ENCODE measurements around the gene GPR15. TPM values are rescaled to one million over a fixed set of nuclear protein-coding genes. Genes with fewer than 3 reads are reported as not detected.

Gene GPR15
- total RNA-seq, 1 experiment from 2014 or later, result not detected

DNA sequence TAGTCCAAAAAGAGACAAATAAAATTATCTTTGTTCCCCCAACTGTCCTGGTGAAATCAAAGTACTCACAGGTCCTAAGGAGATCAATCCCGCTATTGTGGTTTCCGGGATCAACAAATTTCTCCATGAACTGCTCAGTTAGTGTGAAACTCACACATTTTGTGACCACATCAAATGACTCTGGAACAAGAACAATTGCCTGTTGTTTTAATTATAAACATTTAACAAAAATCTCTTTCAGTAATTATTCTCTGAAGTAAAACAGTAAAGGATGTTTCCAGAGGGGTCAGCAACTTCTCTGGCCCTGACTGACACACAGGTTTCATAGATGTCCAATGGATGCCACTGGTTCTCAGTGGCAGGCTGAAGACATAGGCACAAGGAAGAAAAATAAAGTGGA, 13.0 kb upstream of the GPR15 start:
- Histone ChIP-seq H3K4me3 (no peak overlapping the region), H3K27ac (no peak overlapping the region), H3K36me3 (peaks cover 84% of the 10 kb centered on the region), H3K4me1 (replicated peaks) (peaks cover 15% of the 10 kb centered on the region), H3K27me3 (replicated peaks) (no peaks in the 10 kb centered on the region), H3K9me3 (replicated peaks) (no peaks in the 10 kb centered on the region; the same call in 1 of the 2 replicates)
- no peak for DNase-seq (ENCODE audit: low read depth in 1 of 2, low spot score in 2 of 2)

DNA sequence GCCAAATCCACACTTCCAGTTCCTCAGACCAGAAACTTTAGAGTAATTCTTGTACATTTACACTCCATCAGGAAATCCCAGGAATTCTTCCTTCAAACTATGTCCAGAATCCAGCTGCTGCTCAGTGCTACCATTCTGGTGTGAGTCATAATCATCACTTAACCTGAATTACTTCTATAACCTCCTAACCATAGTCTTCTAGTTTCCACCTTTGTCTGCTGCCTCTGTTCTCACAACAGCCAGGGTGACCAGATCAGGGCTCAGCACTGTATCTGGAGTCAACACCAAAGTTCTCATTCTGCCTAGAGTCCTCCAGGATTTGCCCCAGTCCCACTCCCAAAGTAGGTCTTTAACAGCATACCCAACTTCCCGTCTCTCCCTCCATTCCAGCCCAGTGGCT, 12.4 kb upstream of the GPR15 start:
- Histone ChIP-seq H3K9me3 (replicated peaks) (no peaks in the 10 kb centered on the region; the same call in 1 of the 2 replicates), H3K27me3 (replicated peaks) (no peaks in the 10 kb centered on the region), H3K4me3 (no peak overlapping the region), H3K27ac (no peak overlapping the region), H3K4me1 (replicated peaks) (peaks cover 15% of the 10 kb centered on the region), H3K36me3 (peaks cover 79% of the 10 kb centered on the region)
- no peak for DNase-seq (ENCODE audit: low read depth in 1 of 2, low spot score in 2 of 2)

DNA sequence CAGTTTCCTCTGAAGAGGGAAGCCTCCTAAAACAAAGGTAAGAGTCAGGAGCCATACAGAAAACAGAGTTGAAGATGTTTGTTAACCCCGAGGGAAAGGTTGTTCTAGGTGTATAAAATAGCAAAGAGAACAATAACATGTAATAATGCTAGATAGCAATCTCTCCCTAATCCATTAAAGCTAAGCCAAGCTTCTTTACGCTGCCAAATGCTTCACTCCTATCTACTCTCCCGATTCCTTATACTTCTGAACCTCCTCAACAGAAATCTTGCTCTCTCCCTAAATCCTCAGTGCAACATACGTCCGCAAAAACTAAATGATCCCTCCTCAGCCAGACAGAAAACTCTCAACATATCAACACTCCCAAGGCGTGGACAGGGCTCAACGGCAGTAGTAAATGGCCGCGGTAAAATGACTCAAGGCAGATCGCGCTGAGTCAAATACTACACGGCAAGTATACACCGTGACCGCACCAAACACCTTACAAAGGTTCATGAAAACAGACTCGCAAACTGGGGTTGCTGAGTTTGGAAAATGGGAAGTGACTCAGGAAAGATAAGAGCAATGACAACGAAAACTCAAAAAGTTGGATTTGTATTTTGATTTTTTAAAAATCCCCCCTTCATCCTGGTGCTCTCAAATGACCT, 9.8 kb upstream of the GPR15 start:
- Histone ChIP-seq H3K36me3 (peaks cover 55% of the 10 kb centered on the region), H3K27me3 (replicated peaks) (no peaks in the 10 kb centered on the region)
- peak; percentile 46 to 52 for DNase-seq (ENCODE audit: low read depth in 1 of 2, low spot score in 2 of 2)

DNA sequence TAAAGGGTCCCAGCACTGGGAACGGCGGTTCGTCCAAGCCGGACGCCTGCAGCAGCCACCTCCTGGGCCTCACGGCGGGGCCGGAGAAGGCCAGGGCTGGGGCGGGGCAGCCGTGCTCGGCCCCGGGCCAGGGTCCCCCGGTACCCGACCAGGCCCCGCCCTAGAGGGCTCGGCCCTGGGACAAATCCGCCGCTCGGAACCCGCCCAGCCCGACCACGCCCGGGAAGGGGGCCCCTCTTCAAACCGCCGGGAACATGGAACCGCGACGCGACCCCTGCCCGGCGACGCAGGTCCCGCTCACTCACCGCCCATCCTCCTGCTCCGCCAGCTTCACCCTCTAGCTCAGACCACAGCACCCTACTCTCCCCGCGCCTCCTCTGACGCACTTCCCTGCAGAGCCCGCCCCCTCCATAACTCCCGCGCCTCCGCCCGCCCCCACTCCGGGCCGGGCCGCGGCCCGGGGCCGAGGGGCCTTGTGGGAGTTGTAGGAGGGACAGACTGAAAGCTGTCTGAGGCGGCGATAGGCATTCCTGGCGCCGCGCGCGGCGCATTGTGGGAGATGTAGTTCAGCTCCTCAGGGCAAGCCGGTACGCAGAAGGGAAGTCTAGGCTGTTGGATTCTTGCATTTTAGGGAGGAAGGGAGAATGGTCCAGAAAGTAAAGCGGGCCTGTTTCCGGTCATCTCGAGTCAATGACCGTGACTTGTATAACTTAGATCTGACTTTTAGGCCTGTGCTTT, 9.1 kb upstream of the GPR15 start, which contains the start of gene CLDND1:
CLDND1 (minus strand) TSS at position 359 of the 738 bp plus-strand sequence. CDS start 1,478 bp downstream, outside the sequence.
- Histone ChIP-seq H3K4me1 (replicated peaks) (peaks cover 15% of the 10 kb centered on the region), H3K27me3 (replicated peaks) (no peaks in the 10 kb centered on the region), H3K36me3 (peaks cover 48% of the 10 kb centered on the region), H3K27ac (peak within 1 kb of the TSS; percentile 92), H3K9me3 (replicated peaks) (no peaks in the 10 kb centered on the region; the same call in 1 of the 2 replicates), H3K4me3 (peak within 1 kb of the TSS; percentile 92)
- peak; percentile 89 to 95 for DNase-seq (ENCODE audit: low read depth in 1 of 2, low spot score in 2 of 2)

More for the DNA sequence above, 9.8 kb upstream of the GPR15 start:
- Histone ChIP-seq H3K4me1 (replicated peaks) (peaks cover 15% of the 10 kb centered on the region), H3K27ac (peak overlapping the region; percentile 92), H3K4me3 (peak overlapping the region; percentile 92), H3K9me3 (replicated peaks) (no peaks in the 10 kb centered on the region; the same call in 1 of the 2 replicates)

DNA sequence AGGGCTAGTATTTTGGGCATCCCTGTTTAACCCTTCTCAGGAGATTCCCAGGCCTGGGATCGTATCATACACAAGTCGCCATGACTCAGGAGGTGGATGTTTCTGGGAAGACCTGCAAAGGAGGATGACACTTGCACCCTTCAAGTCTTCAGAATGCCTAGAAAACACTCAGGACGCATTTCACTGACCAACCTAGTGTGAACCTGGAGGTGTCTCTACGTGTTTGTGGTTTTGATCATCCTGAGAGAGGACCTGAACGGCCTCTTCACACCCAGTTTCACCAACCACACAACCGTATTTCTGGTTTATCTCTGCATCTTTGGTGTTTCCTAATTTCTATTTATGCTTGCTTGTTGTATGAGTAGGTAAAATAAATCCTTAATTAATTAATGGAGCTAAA, 6.3 kb upstream of the GPR15 start:
- Histone ChIP-seq H3K4me3 (no peak overlapping the region), H3K27me3 (replicated peaks) (no peaks in the 10 kb centered on the region), H3K36me3 (peaks cover 22% of the 10 kb centered on the region), H3K4me1 (replicated peaks) (peaks cover 15% of the 10 kb centered on the region), H3K27ac (no peak overlapping the region), H3K9me3 (replicated peaks) (no peaks in the 10 kb centered on the region)
- no peak for DNase-seq (ENCODE audit: low read depth in 1 of 2, low spot score in 2 of 2)

DNA sequence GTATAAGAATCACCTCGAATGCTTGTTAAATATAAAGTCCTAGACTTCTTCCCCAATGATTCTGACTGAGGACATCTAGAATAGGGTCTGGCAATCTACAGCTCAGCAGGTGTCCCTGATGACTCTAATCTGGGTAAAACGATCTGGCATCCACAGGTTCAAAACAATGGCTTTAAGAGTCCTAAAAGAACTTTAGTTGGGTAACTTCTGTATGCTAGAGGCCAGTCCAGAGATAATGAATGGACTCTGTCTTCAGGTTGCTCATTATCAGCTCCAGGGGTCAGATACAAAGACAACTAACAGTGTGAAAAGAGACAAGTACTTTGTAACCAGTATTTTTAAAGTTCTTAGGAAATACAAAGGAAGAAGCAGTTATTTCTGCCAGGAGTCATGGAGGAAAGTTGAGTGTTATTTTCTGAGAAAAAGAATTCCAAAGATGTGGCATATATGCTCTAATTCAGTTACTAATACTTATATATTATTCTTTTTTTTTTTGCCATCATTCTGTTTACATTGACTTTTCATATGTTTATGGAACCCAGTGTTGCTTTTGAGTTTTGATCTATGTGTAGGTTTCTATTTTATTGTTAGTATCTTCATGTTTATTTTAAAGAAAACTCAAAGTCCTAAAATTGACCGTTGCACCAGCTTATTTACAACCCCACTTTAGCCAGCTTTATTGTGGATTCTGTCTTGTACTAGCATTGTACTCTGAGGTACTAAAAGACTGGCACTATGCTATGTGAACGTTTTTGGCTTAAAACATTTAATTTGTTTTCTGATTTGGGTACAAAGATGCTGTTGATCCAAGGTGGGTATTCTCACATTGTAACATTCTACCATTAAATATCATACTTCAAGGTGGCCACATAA, 3.1 kb upstream of the GPR15 start:
- Histone ChIP-seq H3K27me3 (replicated peaks) (no peaks in the 10 kb centered on the region), H3K27ac (no peak overlapping the region), H3K9me3 (replicated peaks) (no peaks in the 10 kb centered on the region), H3K4me1 (replicated peaks) (no peaks in the 10 kb centered on the region), H3K4me3 (no peak overlapping the region), H3K36me3 (no peaks in the 10 kb centered on the region)
- DNase-seq (ENCODE audit: low read depth in 1 of 2, low spot score in 2 of 2), result no peak

DNA sequence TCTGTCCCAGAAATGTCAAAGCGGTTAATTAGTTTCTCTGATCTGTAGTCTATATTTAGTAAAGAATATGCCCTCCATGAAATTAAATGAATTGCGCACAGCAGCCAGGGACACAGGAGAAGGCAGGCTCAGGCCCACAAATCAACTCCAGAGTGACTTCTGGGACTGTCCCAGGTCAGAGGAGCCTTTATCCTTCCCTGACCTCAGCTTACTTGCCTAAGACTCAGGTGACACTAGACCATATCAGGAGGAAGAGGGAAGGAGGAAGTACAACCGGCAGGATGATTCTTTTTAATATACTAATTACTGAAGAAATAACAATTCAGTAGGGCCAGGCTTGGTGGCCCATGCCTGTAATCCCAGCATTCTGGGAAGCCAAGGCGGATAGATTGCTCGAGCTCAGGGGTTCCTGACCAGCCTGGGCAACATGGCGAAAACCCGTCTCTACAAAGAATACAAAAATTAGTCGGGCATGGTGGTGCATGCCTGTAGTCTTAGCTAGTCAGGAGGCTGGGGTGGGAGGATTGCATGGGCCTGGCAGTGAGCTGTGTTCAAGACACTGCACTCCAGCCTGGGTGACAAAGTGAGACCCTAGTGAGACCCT, 1.8 kb upstream of the GPR15 start:
- H3K27ac ChIP-seq, result no peak overlapping the region
- no peaks in the 10 kb centered on the region for H3K4me1 ChIP-seq (replicated peaks)
- H3K9me3 ChIP-seq (replicated peaks), result no peaks in the 10 kb centered on the region
- no peaks in the 10 kb centered on the region for H3K36me3 ChIP-seq
- no peak overlapping the region for H3K4me3 ChIP-seq
- DNase-seq (ENCODE audit: low read depth in 1 of 2, low spot score in 2 of 2), result no peak
- H3K27me3 ChIP-seq (replicated peaks), result no peaks in the 10 kb centered on the region

DNA sequence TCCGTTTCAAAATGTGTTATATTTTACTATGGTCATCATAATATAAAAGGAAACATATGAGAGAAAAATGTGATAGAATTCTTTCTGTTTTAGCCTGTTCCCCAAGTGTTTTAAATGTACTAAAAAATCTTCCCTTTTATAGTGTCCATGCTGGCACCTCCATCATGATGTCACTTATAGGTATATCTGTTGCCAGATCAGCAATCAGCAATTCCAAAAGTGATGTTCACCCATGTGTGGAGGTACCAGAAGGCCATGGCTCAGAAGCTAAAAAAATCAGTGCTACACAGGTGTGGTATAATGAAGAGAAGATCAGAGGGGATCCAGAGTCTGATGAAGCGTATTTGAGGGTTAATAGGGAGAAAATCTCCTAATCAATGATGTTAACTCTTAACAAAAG, 1.1 kb upstream of the GPR15 start:
- Histone ChIP-seq H3K9me3 (replicated peaks) (no peaks in the 10 kb centered on the region), H3K4me3 (no peak overlapping the region), H3K27me3 (replicated peaks) (no peaks in the 10 kb centered on the region), H3K27ac (no peak overlapping the region), H3K36me3 (no peaks in the 10 kb centered on the region), H3K4me1 (replicated peaks) (no peaks in the 10 kb centered on the region)
- no peak for DNase-seq (ENCODE audit: low read depth in 1 of 2, low spot score in 2 of 2)

DNA sequence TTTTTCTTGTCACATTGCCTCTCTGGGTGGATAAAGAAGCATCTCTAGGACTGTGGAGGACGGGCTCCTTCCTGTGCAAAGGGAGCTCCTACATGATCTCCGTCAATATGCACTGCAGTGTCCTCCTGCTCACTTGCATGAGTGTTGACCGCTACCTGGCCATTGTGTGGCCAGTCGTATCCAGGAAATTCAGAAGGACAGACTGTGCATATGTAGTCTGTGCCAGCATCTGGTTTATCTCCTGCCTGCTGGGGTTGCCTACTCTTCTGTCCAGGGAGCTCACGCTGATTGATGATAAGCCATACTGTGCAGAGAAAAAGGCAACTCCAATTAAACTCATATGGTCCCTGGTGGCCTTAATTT, 478 bp downstream of the GPR15 start:
- Histone ChIP-seq H3K27me3 (replicated peaks) (no peaks in the 10 kb centered on the region), H3K9me3 (replicated peaks) (no peaks in the 10 kb centered on the region), H3K4me3 (no peak overlapping the region), H3K27ac (no peak overlapping the region), H3K4me1 (replicated peaks) (no peaks in the 10 kb centered on the region), H3K36me3 (no peaks in the 10 kb centered on the region)
- DNase-seq (ENCODE audit: low read depth in 1 of 2, low spot score in 2 of 2), result no peak

DNA sequence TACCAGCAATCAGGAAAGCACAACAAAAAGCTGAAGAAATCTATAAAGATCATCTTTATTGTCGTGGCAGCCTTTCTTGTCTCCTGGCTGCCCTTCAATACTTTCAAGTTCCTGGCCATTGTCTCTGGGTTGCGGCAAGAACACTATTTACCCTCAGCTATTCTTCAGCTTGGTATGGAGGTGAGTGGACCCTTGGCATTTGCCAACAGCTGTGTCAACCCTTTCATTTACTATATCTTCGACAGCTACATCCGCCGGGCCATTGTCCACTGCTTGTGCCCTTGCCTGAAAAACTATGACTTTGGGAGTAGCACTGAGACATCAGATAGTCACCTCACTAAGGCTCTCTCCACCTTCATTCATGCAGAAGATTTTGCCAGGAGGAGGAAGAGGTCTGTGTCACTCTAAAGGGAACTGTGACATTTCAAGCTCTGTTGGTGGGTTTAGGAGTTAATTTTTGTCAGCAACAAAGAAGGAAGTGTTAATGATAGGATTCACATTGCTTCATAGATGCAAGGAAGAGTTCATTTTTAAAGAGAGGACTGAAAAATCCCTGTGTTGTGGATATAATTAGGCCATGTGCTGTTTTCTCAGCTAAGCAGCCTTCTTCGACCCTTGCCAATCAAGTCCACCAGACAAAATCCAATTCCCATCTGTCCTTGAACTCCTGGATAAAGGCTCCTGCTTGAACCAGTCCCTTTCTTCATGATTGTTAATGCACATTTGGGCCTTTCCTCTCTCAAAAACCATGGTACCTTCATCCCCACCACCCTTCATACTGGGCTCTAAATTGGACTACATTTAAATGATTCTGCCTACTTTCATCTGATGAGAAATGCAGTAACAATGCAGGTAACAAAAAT, 1.2 kb downstream of the GPR15 start:
- DNase-seq (ENCODE audit: low read depth in 1 of 2, low spot score in 2 of 2), result no peak
- Histone ChIP-seq H3K4me1 (replicated peaks) (no peaks in the 10 kb centered on the region), H3K36me3 (no peaks in the 10 kb centered on the region), H3K9me3 (replicated peaks) (no peaks in the 10 kb centered on the region), H3K27ac (no peak overlapping the region), H3K27me3 (replicated peaks) (no peaks in the 10 kb centered on the region), H3K4me3 (no peak overlapping the region)

DNA sequence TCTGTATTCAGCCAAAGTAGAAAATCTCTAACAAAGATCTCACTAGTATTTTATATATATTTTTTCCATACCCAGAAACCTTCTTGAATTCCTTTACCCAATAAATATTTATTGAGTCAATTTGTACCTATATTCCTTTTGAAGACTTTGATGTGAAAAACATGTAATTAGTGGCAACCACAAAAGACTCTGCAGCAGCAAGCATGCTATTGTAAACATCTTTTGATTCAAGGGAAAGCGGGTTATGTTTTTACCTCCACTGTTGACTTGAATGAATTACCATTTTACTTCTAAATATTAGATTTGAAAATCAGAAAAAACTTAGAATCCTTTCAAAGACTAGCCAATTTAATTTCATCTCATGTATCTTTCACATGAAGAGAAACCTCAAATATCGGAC, 2.4 kb downstream of the GPR15 start:
- DNase-seq (ENCODE audit: low read depth in 1 of 2, low spot score in 2 of 2), result no peak
- Histone ChIP-seq H3K4me3 (no peak overlapping the region), H3K36me3 (no peaks in the 10 kb centered on the region), H3K9me3 (replicated peaks) (no peaks in the 10 kb centered on the region), H3K27me3 (replicated peaks) (no peaks in the 10 kb centered on the region), H3K4me1 (replicated peaks) (no peaks in the 10 kb centered on the region), H3K27ac (no peak overlapping the region)

DNA sequence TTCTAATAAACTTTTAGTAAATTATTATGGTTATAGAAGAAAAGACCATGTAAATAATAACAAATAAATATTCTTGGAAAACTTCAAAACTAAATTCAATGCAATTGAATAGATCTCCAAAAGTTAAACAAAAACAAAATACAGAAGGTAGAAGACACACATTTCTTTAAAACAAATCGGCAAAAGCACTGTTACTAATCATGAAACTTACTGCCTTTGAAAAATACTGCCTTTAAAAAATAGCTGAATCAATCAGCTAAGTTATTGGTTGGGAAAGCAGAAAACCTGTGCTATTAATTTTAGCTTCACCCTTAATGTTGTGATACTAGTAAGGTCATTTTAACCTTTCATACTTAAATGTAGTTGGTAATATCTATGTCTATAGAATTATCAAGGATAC, 3.0 kb downstream of the GPR15 start:
- no peaks in the 10 kb centered on the region for H3K4me1 ChIP-seq (replicated peaks)
- no peaks in the 10 kb centered on the region for H3K36me3 ChIP-seq

More for the DNA sequence above, 3.0 kb downstream of the GPR15 start:
- DNase-seq (ENCODE audit: low read depth in 1 of 2, low spot score in 2 of 2), result no peak
- Histone ChIP-seq H3K4me3 (no peak overlapping the region), H3K27me3 (replicated peaks) (no peaks in the 10 kb centered on the region), H3K27ac (no peak overlapping the region), H3K9me3 (replicated peaks) (no peaks in the 10 kb centered on the region)
